PC-3 (cell line): ENCODE measurements around the gene GABBR1. TPM values are rescaled to one million over a fixed set of nuclear protein-coding genes. Genes with fewer than 3 reads are reported as not detected.

Experiments
- ATAC-seq: fragments of 200-7000 bp; cut with Tn5 transposase; 2 replicates; pipeline ENCODE4 v1.9.1; 2020; ENCODE audit warnings: mild to moderate bottlenecking, moderate library complexity
- BruUV-seq: library from RNA; stranded (reverse); fragments of 400-500 nt; replicated peaks from 2 replicates; lab custom pipeline; 2021; lab: Mats Ljungman, UMichigan
- CTCF ChIA-PET: fragments of 300-600 bp; sonication (Branson Sonifier 250); formaldehyde crosslinking; loops from one replicate; lab custom pipeline; 2022; ENCODE audit warnings: antibody characterized with exemption; lab: Charles Lee
- POLR2A ChIA-PET: fragments of 300-600 bp; sonication (Branson Sonifier 250); formaldehyde crosslinking; loops from one replicate; lab custom pipeline; 2022; ENCODE audit warnings: antibody characterized with exemption; ENCODE audit not compliant: unreplicated experiment; lab: Charles Lee
- DNase-seq: peaks from one replicate; pipeline ENCODE4 v3.0.0-alpha.2; 2015
- H2AFZ ChIP-seq: fragments of 300-600 bp; sonication (generic); 2 replicates; pipeline ENCODE4 v1.6.0; 2016; ENCODE audit warnings: antibody characterized with exemption, low read length
- H3F3A ChIP-seq: fragments of 300-600 bp; sonication (generic); one replicate; pipeline ENCODE4 v1.6.0; 2017; ENCODE audit warnings: antibody characterized with exemption, low read length, control low read depth, mild to moderate bottlenecking; ENCODE audit not compliant: unreplicated experiment
- H3K27ac ChIP-seq: fragments of 300-600 bp; sonication (generic); 2 replicates; pipeline ENCODE4 v1.5.1; 2016; ENCODE audit warnings: mild to moderate bottlenecking, low read length
- H3K27me3 ChIP-seq: fragments of 300-600 bp; sonication (generic); 2 replicates; pipeline ENCODE4 v1.6.1; 2016; ENCODE audit warnings: low read length, mixed read lengths
- H3K36me3 ChIP-seq: fragments of 300-600 bp; sonication (generic); 2 replicates; pipeline ENCODE4 v1.6.1; 2016; ENCODE audit warnings: low read depth, mixed run types, low read length, mixed read lengths
- H3K4me1 ChIP-seq: fragments of 300-600 bp; sonication (generic); 2 replicates; pipeline ENCODE4 v1.5.1; 2016; ENCODE audit warnings: low read length; ENCODE audit not compliant: insufficient read depth
- H3K4me2 ChIP-seq: fragments of 300-600 bp; sonication (generic); 2 replicates; pipeline ENCODE4 v1.6.0; 2016; ENCODE audit warnings: low read length
- H3K4me3 ChIP-seq: fragments of 300-600 bp; sonication (generic); 2 replicates; pipeline ENCODE4 v1.5.1; 2016; ENCODE audit warnings: mild to moderate bottlenecking, low read length, mixed read lengths
- H3K79me2 ChIP-seq: fragments of 300-600 bp; sonication (generic); 2 replicates; pipeline ENCODE4 v1.6.1; 2017; ENCODE audit warnings: low read length, mixed read lengths
- H3K9ac ChIP-seq: fragments of 300-600 bp; sonication (generic); 2 replicates; pipeline ENCODE4 v1.6.0; 2016; ENCODE audit warnings: mild to moderate bottlenecking, low read length
- H3K9me2 ChIP-seq: fragments of 300-600 bp; sonication (generic); replicated peaks from 2 replicates; pipeline ENCODE4 v1.6.1; 2016; ENCODE audit warnings: mixed run types, low read length, mixed read lengths
- H3K9me3 ChIP-seq: fragments of 300-600 bp; sonication (generic); 2 replicates; pipeline ENCODE4 v1.6.1; 2016; ENCODE audit warnings: low read length, mixed read lengths
- H4K20me1 ChIP-seq: fragments of 300-600 bp; sonication (generic); 2 replicates; pipeline ENCODE4 v1.6.1; 2016; ENCODE audit warnings: low read length, mixed read lengths
- CTCF ChIP-seq: fragments of 300-600 bp; sonication (generic); conservative IDR thresholded peaks from 2 replicates; pipeline ENCODE4 v1.5.1; 2017; ENCODE audit warnings: antibody characterized with exemption, low read depth, mild to moderate bottlenecking, low read length
- EZH2 ChIP-seq: fragments of 300-600 bp; sonication (generic); IDR thresholded peaks from one replicate; pipeline ENCODE4 v1.6.1; 2017; ENCODE audit warnings: antibody characterized with exemption, mild to moderate bottlenecking, low read length; ENCODE audit not compliant: unreplicated experiment
- EZH2phosphoT487 ChIP-seq: fragments of 300-600 bp; sonication (generic); IDR thresholded peaks from 2 replicates; pipeline ENCODE4 v1.6.1; 2018; ENCODE audit warnings: mild to moderate bottlenecking, antibody characterized with exemption, low read length, borderline replicate concordance
- intact Hi-C: fragments of 100-400 bp; cut with micrococcal nuclease; formaldehyde crosslinking; loops from 2 replicates; pipeline ENCODE4 v1.9.0; 2023
- total RNA-seq: library from RNA; depleted of rRNA; stranded (reverse); fragments of >200 nt; gene quantifications from 2 replicates; pipeline ENCODE4 v1.2.3, GENCODE V29; 2014

The GABBR1 gene
- total RNA-seq, 1 experiment from 2014 or later: 5.5 TPM

GRCh38 chr6:29671026-29671425 is 38.0 kb upstream of the GABBR1 start:
- CTCF ChIA-PET: no interaction called here
- POLR2A ChIA-PET: no interaction called here
- no peak overlapping the region for H3K27ac ChIP-seq

GRCh38 chr6:29667158-29667557 is 34.2 kb upstream of the GABBR1 start:
- intact Hi-C loops: no loop called here
- no peaks in the 10 kb centered on the region for H3K36me3 ChIP-seq
- POLR2A ChIA-PET: no interaction called here

More at GRCh38 chr6:29671026-29671425, 38.0 kb upstream of the GABBR1 start:
- H3K9me3 ChIP-seq: no peaks in the 10 kb centered on the region
- no TSS peak for BruUV-seq
- DNase-seq (no peak), ATAC-seq (no peak)
- no peak overlapping the region for H3K9ac ChIP-seq
- no peaks in the 10 kb centered on the region for H3K79me2 ChIP-seq
- no peak overlapping the region for H3K4me2 ChIP-seq
- no peaks in the 10 kb centered on the region for H3K9me2 ChIP-seq
- no peak overlapping the region for H2AFZ ChIP-seq
- H3K36me3 ChIP-seq: no peaks in the 10 kb centered on the region
- H3K27me3 ChIP-seq: peaks cover 17% of the 10 kb centered on the region; the same call in 1 of the 2 replicates
- no peaks in the 10 kb centered on the region for H4K20me1 ChIP-seq
- no peak overlapping the region for H3K4me3 ChIP-seq
- intact Hi-C loops: no loop called here
- no peaks in the 10 kb centered on the region for H3F3A ChIP-seq
- H3K4me1 ChIP-seq: no peaks in the 10 kb centered on the region
- TF ChIP-seq CTCF (no peak), EZH2 (no peak), EZH2phosphoT487 (no peak)

More at GRCh38 chr6:29667158-29667557, 34.2 kb upstream of the GABBR1 start:
- no TSS peak for BruUV-seq
- no peak overlapping the region for H2AFZ ChIP-seq
- no peak overlapping the region for H3K4me2 ChIP-seq
- no peaks in the 10 kb centered on the region for H3K79me2 ChIP-seq
- H3K9me2 ChIP-seq: no peaks in the 10 kb centered on the region
- TF ChIP-seq EZH2phosphoT487 (no peak), CTCF (no peak), EZH2 (no peak)
- no peaks in the 10 kb centered on the region for H3K9me3 ChIP-seq
- no peaks in the 10 kb centered on the region for H3K4me1 ChIP-seq
- no peak overlapping the region for H3K4me3 ChIP-seq
- CTCF ChIA-PET: no interaction called here
- no peak for ATAC-seq
- no peak overlapping the region for H3K27ac ChIP-seq
- no peaks in the 10 kb centered on the region for H3F3A ChIP-seq
- H4K20me1 ChIP-seq: no peaks in the 10 kb centered on the region
- no peak overlapping the region for H3K9ac ChIP-seq
- H3K27me3 ChIP-seq: peaks cover 18% of the 10 kb centered on the region; the same call in 1 of the 2 replicates
- DNase-seq: no peak
